GM12873 (cell line): ENCODE measurements around the gene PLIN1.

Source experiments
- CTCF ChIP-seq: IDR thresholded peaks from 2 replicates; pipeline ENCODE4 v1.5.1; 2012; ENCODE audit warnings: low read depth, mild to moderate bottlenecking, moderate library complexity, low read length, control low read depth; ENCODE audit not compliant: insufficient read depth; ENCODE audit errors: missing control alignments

The PLIN1 gene

DNA sequence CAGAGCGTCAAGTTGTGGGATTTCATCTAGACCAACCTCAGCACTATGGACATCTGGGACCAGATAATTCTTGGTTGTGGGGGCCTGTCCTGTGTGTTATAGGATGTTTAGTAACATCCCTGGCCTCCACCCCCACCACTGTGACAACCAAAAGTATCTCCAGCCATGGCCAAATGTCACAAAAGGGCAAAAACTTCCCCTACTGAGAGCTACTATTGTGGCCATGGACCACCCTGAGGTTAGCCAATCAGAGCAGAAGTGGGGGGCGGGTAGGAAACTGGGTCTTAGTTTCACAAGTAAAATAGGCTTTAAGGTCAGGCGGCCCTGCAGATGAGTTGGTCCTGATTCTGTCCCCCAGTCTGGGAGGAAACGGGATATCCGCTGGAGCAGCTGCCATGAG is 49.3 kb downstream of the PLIN1 start:
- no peak for TF ChIP-seq CTCF

DNA sequence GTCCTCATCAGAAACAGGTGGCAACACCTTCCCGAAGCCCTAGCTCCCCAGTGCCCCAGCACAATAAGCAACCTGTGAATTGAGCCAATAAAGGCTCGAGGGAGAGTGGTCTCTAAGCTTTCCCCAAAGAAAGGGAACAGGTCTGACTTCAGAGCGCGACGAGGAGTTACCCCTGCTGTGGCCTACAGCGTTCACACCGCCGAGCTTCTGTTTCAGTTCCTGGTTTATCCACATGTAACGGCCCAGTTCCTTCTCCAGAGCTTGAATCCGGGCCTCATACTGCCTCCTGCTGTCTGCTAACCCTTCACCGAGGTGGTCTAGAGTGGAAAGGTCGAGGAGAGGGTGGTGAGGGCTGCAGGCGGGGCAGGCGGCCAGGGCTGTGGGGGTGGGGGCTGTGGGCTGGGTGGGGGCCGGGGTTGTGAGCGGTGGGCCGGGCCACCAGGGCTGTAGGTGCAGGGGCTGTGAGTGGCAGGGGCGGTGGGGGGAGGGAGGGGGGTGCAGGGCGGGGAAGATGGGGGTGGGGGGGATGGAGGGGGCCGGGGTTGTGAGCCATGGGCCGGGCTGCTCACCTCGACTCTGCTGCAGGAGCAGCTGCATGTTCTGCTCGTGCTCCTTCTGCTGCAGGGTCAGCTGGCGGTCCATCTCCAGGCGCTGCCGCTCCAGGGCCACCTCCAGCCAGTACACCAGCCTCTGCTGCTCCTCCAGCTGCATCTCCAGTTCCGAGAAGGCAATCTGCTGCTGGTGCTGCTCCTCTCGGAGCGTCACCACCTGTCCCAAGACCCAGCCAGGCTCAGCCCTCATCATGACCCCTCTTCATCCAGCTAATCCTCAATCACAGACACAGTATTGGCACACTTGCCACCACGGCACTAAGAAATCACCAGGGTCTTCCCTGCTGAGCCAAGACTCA is 50.1 kb downstream of the PLIN1 start:
- TF ChIP-seq CTCF, result no peak

GRCh38 chr15:89628301-89628700 is 50.9 kb downstream of the PLIN1 start:
- TF ChIP-seq CTCF, result no peak

- TF ChIP-seq CTCF, result no peak
Observed at GRCh38 chr15:89627256-89627970, 51.8 kb downstream of the PLIN1 start.

DNA sequence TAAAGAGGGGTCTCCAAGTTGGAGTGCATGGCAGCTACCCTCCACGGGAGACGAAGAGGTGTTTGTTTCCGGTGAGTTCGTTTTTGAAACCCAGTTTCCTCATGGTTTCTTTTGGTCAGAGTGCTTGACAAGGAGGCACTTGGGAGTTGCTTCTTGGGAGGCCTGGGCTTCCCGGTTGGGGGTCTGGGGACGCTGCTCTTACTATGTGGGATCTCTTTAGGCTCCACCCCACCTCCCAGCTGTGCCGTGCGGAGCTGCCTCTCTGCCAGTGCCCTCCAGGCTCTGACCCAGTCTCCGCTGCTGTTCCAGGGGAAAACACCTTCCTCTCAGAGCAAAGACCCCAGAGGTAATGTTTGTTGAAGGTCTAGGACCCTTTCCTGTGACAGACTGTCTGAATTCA is 53.5 kb downstream of the PLIN1 start:
- no peak for TF ChIP-seq CTCF

- TF ChIP-seq CTCF, result no peak
Observed at GRCh38 chr15:89623165-89623564, 56.0 kb downstream of the PLIN1 start.

DNA sequence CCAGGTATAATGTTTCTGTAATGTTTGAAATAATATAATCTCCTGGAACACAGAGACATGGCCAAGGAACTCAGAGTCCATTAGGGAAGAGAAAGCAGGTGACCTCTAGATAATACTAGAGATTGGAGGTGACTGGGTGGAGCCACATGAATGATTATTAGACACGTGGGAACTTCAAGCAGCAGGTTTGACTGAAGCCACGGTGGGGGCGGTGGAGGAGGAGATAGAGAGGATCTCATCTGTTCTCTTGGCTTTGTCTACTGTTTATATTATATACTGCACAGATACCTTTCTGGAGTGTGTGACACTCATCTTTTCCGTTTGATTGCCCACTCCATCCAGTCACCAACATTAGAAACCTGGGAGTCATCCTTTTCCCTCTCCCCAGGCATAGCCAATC is 57.6 kb downstream of the PLIN1 start:
- TF ChIP-seq CTCF, result no peak
